HepG2 (cell line): ENCODE data around the gene KCNT2. TPM values are rescaled to one million over a fixed set of nuclear protein-coding genes. Genes with fewer than 3 reads are reported as not detected.

Experiments used
- ATAC-seq: fragments of 200-7000 bp; cut with Tn5 transposase; 3 replicates; pipeline ENCODE4 v1.9.1; 2020; ENCODE audit warnings: mild to moderate bottlenecking, moderate library complexity
- BruUV-seq: library from RNA; stranded (reverse); fragments of 400-500 nt; replicated peaks from 2 replicates; lab custom pipeline; 2021; lab: Mats Ljungman, UMichigan
- CTCF ChIA-PET: fragments of 300-600 bp; formaldehyde crosslinking; extraction: SDS; loops from one replicate; lab custom pipeline; 2021; ENCODE audit warnings: low total read pairs, inconsistent platforms, low intra/inter-chr PET ratio; lab: Yijun Ruan, JAX
- POLR2A ChIA-PET: fragments of 350-600 bp; sonication (Branson Sonifier 250); formaldehyde crosslinking; loops from one replicate; lab custom pipeline; 2020; ENCODE audit warnings: antibody characterized with exemption, inconsistent platforms; lab: Yijun Ruan, JAX
- DNase-seq: peaks from one replicate; pipeline ENCODE4 v3.0.0-alpha.2; 2015; ENCODE audit warnings: low spot score
- FAIRE-seq: peaks from 3 replicates; lab custom pipeline; 2011; peaks lifted over from hg19 to GRCh38; lab: Jason Lieb, UNC
- H2AFZ ChIP-seq: one replicate; pipeline ENCODE4 v1.6.1; 2011; ENCODE audit warnings: low read length, inconsistent platforms
- H3K27ac ChIP-seq: fragments of 300-600 bp; 3 replicates; pipeline ENCODE4 v1.8.0; 2011; ENCODE audit warnings: mixed run types, mild to moderate bottlenecking, mixed read lengths, low read length, inconsistent platforms; ENCODE audit not compliant: insufficient read depth; ENCODE audit errors: extremely low read length
- H3K27me3 ChIP-seq, 2 experiments: fragments of 200-600 bp in 1 of 2; 2 replicates in 1 of 2; 3 replicates in 1 of 2; pipeline versions ENCODE4 v1.6.0 to v1.8.0; 2011; ENCODE audit warnings: low read length in 2 of 2, mild to moderate bottlenecking in 2 of 2, moderate library complexity in 2 of 2, inconsistent platforms in 1 of 2; ENCODE audit not compliant: insufficient read depth in 2 of 2, control insufficient read depth in 1 of 2
- H3K36me3 ChIP-seq, 2 experiments: fragments of 200-600 bp in 1 of 2; replicated peaks in 1 of 2; 2 replicates in 1 of 2; 3 replicates in 1 of 2; pipeline versions ENCODE4 v1.5.1 to v1.8.0; 2011; ENCODE audit warnings: low read length in 2 of 2, inconsistent platforms in 1 of 2; ENCODE audit not compliant: insufficient read depth in 2 of 2, control insufficient read depth in 1 of 2
- H3K4me1 ChIP-seq: 2 replicates; pipeline ENCODE4 v1.5.1; 2012; ENCODE audit warnings: low read length, inconsistent platforms; ENCODE audit not compliant: insufficient read depth
- H3K4me2 ChIP-seq: 2 replicates; pipeline ENCODE4 v1.6.0; 2011; ENCODE audit warnings: low read depth, low read length, inconsistent platforms
- H3K4me3 ChIP-seq, 3 experiments: fragments of 200-600 bp in 1 of 3; sonication (generic), shearing (Covaris generic) in 1 of 3; replicated peaks in 1 of 3; 2 replicates each; pipeline ENCODE4 v1.5.1; 2011 to 2016; ENCODE audit warnings: low read length in 3 of 3, inconsistent platforms in 2 of 3, low read depth in 2 of 3, mild to moderate bottlenecking in 2 of 3, control low read depth in 1 of 3, mixed read lengths in 1 of 3; ENCODE audit not compliant: insufficient read depth in 1 of 3
- H3K79me2 ChIP-seq: one replicate; pipeline ENCODE4 v1.6.1; 2011; ENCODE audit warnings: low read length, inconsistent platforms; ENCODE audit not compliant: insufficient read depth
- H3K9ac ChIP-seq: 2 replicates; pipeline ENCODE4 v1.6.0; 2011; ENCODE audit warnings: mild to moderate bottlenecking, low read depth, low read length, inconsistent platforms; ENCODE audit not compliant: insufficient read depth
- H3K9me3 ChIP-seq: 2 replicates; pipeline ENCODE4 v1.5.1; 2012; ENCODE audit warnings: mild to moderate bottlenecking, low read length
- H4K20me1 ChIP-seq: 2 replicates; pipeline ENCODE4 v1.6.0; 2011; ENCODE audit warnings: inconsistent platforms, mild to moderate bottlenecking, low read length, moderate library complexity; ENCODE audit not compliant: insufficient read depth
- ASH2L ChIP-seq: fragments of 300-600, 200-600 bp; sonication (generic); IDR thresholded peaks from 2 replicates; pipeline ENCODE4 v1.7.0; 2017; ENCODE audit warnings: low read depth, mild to moderate bottlenecking, moderate library complexity, mixed read lengths, low read length; ENCODE audit not compliant: insufficient read length
- BHLHE40 ChIP-seq: IDR thresholded peaks from 2 replicates; pipeline ENCODE4 v1.6.1; 2011; ENCODE audit warnings: low read length, improper control_type of control experiment
- CBX1 ChIP-seq: IDR thresholded peaks from one replicate; pipeline ENCODE4 v1.6.1; 2016; ENCODE audit warnings: antibody characterized with exemption, low read depth
- LCORL ChIP-seq, 2 experiments: fragments of 450-650 bp in 1 of 2; sonication (generic) in 1 of 2; formaldehyde crosslinking in 1 of 2; IDR thresholded peaks; 2 replicates each; pipeline versions ENCODE4 v1.5.0 to v1.6.1; 2017 to 2020; ENCODE audit warnings: antibody characterized with exemption in 1 of 2, missing genetic modification reagents in 1 of 2
- ONECUT2 ChIP-seq: sonication (generic); formaldehyde crosslinking; IDR thresholded peaks from 2 replicates; pipeline ENCODE4 v1.4.0; 2020; ENCODE audit warnings: missing genetic modification reagents
- PTBP1 ChIP-seq: fragments of 200-400 bp; formaldehyde crosslinking; IDR thresholded peaks from 2 replicates; pipeline ENCODE4 v1.6.1; 2018; ENCODE audit warnings: low read length, low read depth; ENCODE audit not compliant: poor library complexity, severe bottlenecking
- STAG1 ChIP-seq: sonication (generic); formaldehyde crosslinking; IDR thresholded peaks from 2 replicates; pipeline ENCODE4 v1.4.0; 2020; ENCODE audit warnings: missing genetic modification reagents
- ZBTB20 ChIP-seq: sonication (generic); formaldehyde crosslinking; IDR thresholded peaks from 2 replicates; pipeline ENCODE4 v1.8.1; 2023; ENCODE audit warnings: missing genetic modification reagents, low read depth, mild to moderate bottlenecking, borderline replicate concordance
- ZFY ChIP-seq: sonication (generic); formaldehyde crosslinking; IDR thresholded peaks from 2 replicates; pipeline ENCODE4 v1.4.0; 2020; ENCODE audit warnings: missing genetic modification reagents
- ZNF382 ChIP-seq: sonication (generic); formaldehyde crosslinking; IDR thresholded peaks from 2 replicates; pipeline ENCODE4 v1.5.0; 2020; ENCODE audit warnings: missing genetic modification reagents, mild to moderate bottlenecking, borderline replicate concordance
- ZNF484 ChIP-seq: sonication (generic); formaldehyde crosslinking; IDR thresholded peaks from 2 replicates; pipeline ENCODE4 v1.5.1; 2020; ENCODE audit warnings: mild to moderate bottlenecking, low read depth, missing genetic modification reagents, borderline replicate concordance
- ZNF777 ChIP-seq: sonication (generic); formaldehyde crosslinking; IDR thresholded peaks from 2 replicates; pipeline ENCODE4 v1.4.0; 2020; ENCODE audit warnings: missing genetic modification reagents
- WGBS: methylation state at CpG from one replicate; pipeline ENCODE4 v1.1.6; 2017; ENCODE audit warnings: low lambda C conversion rate; 5-methylcytosine and 5-hydroxymethylcytosine counted together
- in situ Hi-C: cut with HindIII; loops from 2 replicates; pipeline ENCODE4 v1.10.0; 2017; ENCODE audit warnings: low pct_unique_long_range_greater_than_20kb; ENCODE audit not compliant: extremely low pct_ligation_motif_present
- intact Hi-C: fragments of 100-400 bp; cut with micrococcal nuclease; formaldehyde crosslinking; loops from one replicate; pipeline ENCODE4 v1.10.0; 2022; ENCODE audit not compliant: unreplicated experiment
- polyA plus RNA-seq, 8 experiments: library from polyadenylated mRNA; depleted of rRNA in 3 of 8; stranded (reverse) in 7 of 8; unstranded in 1 of 8; fragments of >200 nt; fragmentation: Illumina TruSeq in 4 of 8; extraction: Trizol in 4 of 8; gene quantifications; 2 replicates each; pipeline versions ENCODE4 v1.2.1 to v1.2.3, GENCODE V29; 2011 to 2016; ENCODE audit warnings: low read depth in 4 of 8, missing spikeins in 1 of 8, mixed read lengths in 1 of 8; ENCODE audit not compliant: insufficient read depth in 1 of 8
- total RNA-seq, 5 experiments: library from RNA; depleted of rRNA; stranded (reverse); fragments of >200 nt; fragmentation: Illumina TruSeq; extraction: Trizol; gene quantifications; 2 replicates each; pipeline ENCODE4 v1.2.3, GENCODE V29; 2016; ENCODE audit warnings: low read depth in 1 of 5
- TF ChIP-seq, protein P1 (sequence below): sonication (generic); formaldehyde crosslinking; IDR thresholded peaks from 2 replicates; pipeline ENCODE4 v1.5.0; 2020; ENCODE audit warnings: mild to moderate bottlenecking, missing genetic modification reagents
- TF ChIP-seq, protein P2 (sequence below): IDR thresholded peaks from 2 replicates; pipeline ENCODE4 v1.6.1; 2016; ENCODE audit warnings: low read depth, control low read depth
- TF ChIP-seq, protein P3 (sequence below): sonication (generic); formaldehyde crosslinking; conservative IDR thresholded peaks from 2 replicates; pipeline ENCODE4 v1.8.0; 2022; ENCODE audit warnings: mild to moderate bottlenecking, moderate library complexity, missing genetic modification reagents

KCNT2 gene
- total and polyA plus RNA-seq, 2 of the 13 experiments (the other 11 are each of a cell fraction or from before 2014, with no cell fraction given) = not detected

DNA sequence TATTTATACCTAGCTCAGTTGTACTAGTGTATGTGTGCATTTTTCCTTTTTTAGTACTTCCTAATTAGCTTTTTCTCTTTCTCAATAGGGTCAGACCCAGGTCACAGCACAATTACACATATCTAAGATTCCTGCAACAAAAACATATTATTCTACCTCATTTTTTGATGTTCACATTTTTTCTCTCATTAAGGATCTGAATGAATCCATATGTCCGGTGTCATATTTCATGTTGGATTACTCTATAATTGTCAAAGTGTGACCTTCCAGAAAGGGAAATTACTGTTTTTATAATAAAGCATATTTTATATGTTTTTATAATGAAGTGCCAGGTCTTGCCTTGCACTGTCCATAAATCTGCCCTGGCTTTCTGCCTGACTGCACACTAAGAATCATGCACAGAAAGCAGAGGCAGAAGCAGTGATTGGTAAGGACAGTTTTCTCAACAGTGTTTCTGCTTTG, 143.7 kb downstream of the KCNT2 start:
- Histone ChIP-seq H3K36me3 (no peaks in the 10 kb centered on the region), H3K9ac (no peak overlapping the region), H3K4me1 (no peaks in the 10 kb centered on the region), H3K79me2 (no peaks in the 10 kb centered on the region), H3K4me2 (no peak overlapping the region), H2AFZ (no peak overlapping the region), H3K4me3 (no peak overlapping the region), H3K27me3 (no peaks in the 10 kb centered on the region), H3K9me3 (no peaks in the 10 kb centered on the region), H4K20me1 (no peaks in the 10 kb centered on the region), H3K27ac (no peak overlapping the region)
- 33% methylated on average over 1 of the region's 1 CpG for WGBS
- FAIRE-seq = no peak
- no TSS peak for BruUV-seq
- POLR2A ChIA-PET = no interaction called here
- CTCF ChIA-PET = no interaction called here
- TF ChIP-seq STAG1 (CRISPR knock-in tag) (no peak), ZNF484 (CRISPR knock-in tag) (no peak), PTBP1 (no peak), ONECUT2 (CRISPR knock-in tag) (no peak), ZNF777 (CRISPR knock-in tag) (no peak), BHLHE40 (no peak), ASH2L (no peak), ZFY (CRISPR knock-in tag) (no peak), CBX1 (no peak), ZBTB20 (CRISPR knock-in tag) (no peak), LCORL (IDR thresholded peaks at IDR 0.05) (no peak), LCORL (CRISPR knock-in tag; IDR thresholded peaks at IDR 0.05) (no peak), ZNF382 (CRISPR knock-in tag) (no peak)
- TF ChIP-seq, protein P1, sequence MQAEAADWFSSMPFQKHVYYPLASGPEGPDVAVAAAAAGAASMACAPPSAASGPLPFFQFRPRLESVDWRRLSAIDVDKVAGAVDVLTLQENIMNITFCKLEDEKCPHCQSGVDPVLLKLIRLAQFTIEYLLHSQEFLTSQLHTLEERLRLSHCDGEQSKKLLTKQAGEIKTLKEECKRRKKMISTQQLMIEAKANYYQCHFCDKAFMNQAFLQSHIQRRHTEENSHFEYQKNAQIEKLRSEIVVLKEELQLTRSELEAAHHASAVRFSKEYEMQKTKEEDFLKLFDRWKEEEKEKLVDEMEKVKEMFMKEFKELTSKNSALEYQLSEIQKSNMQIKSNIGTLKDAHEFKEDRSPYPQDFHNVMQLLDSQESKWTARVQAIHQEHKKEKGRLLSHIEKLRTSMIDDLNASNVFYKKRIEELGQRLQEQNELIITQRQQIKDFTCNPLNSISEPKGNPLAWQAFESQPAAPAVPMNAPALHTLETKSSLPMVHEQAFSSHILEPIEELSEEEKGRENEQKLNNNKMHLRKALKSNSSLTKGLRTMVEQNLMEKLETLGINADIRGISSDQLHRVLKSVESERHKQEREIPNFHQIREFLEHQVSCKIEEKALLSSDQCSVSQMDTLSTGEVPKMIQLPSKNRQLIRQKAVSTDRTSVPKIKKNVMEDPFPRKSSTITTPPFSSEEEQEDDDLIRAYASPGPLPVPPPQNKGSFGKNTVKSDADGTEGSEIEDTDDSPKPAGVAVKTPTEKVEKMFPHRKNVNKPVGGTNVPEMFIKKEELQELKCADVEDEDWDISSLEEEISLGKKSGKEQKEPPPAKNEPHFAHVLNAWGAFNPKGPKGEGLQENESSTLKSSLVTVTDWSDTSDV (CRISPR knock-in tag) = no peak
- TF ChIP-seq, protein P2, sequence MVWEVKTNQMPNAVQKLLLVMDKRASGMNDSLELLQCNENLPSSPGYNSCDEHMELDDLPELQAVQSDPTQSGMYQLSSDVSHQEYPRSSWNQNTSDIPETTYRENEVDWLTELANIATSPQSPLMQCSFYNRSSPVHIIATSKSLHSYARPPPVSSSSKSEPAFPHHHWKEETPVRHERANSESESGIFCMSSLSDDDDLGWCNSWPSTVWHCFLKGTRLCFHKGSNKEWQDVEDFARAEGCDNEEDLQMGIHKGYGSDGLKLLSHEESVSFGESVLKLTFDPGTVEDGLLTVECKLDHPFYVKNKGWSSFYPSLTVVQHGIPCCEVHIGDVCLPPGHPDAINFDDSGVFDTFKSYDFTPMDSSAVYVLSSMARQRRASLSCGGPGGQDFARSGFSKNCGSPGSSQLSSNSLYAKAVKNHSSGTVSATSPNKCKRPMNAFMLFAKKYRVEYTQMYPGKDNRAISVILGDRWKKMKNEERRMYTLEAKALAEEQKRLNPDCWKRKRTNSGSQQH = no peak
- TF ChIP-seq, protein P3, sequence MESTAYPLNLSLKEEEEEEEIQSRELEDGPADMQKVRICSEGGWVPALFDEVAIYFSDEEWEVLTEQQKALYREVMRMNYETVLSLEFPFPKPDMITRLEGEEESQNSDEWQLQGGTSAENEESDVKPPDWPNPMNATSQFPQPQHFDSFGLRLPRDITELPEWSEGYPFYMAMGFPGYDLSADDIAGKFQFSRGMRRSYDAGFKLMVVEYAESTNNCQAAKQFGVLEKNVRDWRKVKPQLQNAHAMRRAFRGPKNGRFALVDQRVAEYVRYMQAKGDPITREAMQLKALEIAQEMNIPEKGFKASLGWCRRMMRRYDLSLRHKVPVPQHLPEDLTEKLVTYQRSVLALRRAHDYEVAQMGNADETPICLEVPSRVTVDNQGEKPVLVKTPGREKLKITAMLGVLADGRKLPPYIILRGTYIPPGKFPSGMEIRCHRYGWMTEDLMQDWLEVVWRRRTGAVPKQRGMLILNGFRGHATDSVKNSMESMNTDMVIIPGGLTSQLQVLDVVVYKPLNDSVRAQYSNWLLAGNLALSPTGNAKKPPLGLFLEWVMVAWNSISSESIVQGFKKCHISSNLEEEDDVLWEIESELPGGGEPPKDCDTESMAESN = no peak
- in situ Hi-C loops = no loop called here
- no peak for DNase-seq
- ATAC-seq = no peak
- intact Hi-C loops = no loop called here
